NCI-H2029 treated with DMSO at 0.1 percent for 48 hours (cell line): Measurements from ENCODE around the gene NHS.
"Not testable (repeated sequence)": the region's sequence is repeated elsewhere in the genome, so short reads cannot be mapped to it uniquely, and the experiment has no call there.

Experiments used
- DNase-seq: peaks from one replicate; lab custom pipeline; 2025; lab: John Stamatoyannopoulos, UW

Gene NHS

GRCh38 chrX:17405225-17405969 lies 30.4 kb downstream of the NHS start:
- DNase-seq, result no peak

DNA sequence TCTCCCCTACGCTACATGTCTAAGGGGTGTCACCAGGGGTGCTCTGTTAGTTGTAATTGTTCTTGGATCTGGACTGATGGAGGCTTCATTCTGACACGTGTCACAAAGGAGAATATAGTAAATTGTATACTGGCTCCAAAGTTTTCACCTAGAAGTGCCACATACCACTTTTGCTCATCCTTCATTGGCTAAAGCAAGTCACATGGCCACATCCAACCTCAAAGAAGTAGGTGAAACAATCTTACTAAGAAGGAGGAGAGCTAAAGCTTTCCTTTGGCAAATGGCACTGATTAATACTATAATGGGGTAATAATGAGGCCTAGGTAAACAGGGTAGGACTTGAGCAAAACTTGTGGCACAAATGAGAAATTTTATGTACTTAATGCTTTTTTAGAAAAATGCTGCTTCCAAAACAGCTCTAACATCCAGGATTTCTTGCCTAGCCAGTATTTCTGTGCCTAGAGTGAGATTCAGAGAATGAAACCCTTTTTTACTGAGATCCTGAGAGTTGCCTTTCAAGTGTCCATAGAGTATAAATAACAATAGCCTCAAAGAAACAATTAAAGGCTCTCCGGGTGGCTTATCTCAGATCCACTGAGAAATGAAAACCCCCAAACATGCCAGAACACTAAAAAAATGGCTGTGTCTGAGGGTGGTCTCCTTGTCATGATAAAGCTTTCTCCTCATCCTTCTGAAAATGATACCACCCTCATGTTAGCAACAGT lies 34.7 kb downstream of the NHS start:
- DNase-seq, result no peak

DNA sequence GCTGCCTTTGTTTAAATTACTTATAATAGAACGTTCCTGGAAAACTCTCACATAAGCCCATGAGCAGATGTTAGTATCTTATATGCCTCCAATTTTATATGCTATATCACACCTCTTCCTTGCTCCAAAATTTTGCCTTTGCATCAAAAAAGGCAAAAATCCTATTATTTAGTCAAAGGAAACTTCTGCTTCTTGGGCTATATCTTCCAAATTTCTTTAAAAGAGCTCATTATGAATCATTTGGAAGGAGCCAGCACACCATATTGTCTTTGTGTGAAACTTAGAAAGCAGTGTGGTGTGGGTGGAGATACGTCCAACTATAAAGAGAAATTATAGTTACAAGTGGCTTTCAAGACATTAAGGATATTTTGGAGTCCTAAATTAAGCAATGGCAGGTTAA lies 35.7 kb downstream of the NHS start:
- no peak for DNase-seq

- DNase-seq, result no peak
These were observed 36.2 kb downstream of the NHS start for GRCh38 chrX:17411205-17411604.

- no peak for DNase-seq
These were observed 37.7 kb downstream of the NHS start for GRCh38 chrX:17412692-17413091.

GRCh38 chrX:17413228-17413627 lies 38.2 kb downstream of the NHS start:
- DNase-seq, result no peak

GRCh38 chrX:17414027-17414658 lies 39.1 kb downstream of the NHS start:
- DNase-seq, result no peak

GRCh38 chrX:17414839-17415238 lies 39.8 kb downstream of the NHS start:
- no peak for DNase-seq

GRCh38 chrX:17415242-17415810 lies 40.3 kb downstream of the NHS start:
- no peak for DNase-seq

GRCh38 chrX:17417372-17417771 lies 42.4 kb downstream of the NHS start:
- no peak for DNase-seq

GRCh38 chrX:17425136-17425535 lies 50.1 kb downstream of the NHS start:
- DNase-seq, result no peak

DNA sequence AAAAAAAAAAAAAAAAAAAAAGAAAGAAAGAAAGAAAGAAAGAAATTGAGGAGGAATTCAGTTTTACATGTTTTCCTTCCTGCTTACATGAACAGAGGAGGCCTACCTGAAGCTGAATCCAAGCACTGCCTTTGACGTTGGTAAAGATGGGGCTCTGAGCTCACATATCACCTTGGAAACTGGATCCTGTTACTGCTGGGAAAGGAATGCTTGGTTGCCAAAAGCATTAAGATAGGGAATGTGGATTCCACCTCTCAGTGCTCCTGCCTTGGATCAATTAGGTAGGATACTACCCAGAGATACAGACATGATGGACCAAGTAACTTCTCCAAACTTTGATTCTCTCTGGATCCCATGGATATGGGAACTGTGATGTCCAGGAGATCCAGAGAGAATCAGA lies 50.6 kb downstream of the NHS start:
- DNase-seq, result no peak

DNA sequence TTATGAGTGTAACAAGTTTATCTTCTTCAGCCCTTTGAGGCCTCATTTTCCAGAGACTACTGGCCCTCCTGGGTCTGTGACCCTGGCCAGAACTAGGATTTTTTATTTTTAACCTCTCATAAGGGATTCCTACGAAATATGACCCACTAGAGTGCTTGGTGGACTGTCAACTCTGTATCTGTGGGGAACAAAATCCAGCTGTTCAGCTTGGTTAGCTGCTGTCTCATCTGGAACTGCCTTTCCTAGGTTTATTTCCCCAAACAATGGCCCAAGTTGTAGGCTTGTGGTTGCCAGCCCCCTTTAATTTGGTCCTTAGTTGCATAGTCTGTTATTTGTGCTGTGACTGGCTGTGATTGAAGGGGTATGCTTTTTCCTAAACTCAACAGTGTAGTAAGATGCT lies 56.2 kb downstream of the NHS start:
- DNase-seq, result no peak

- DNase-seq, result peak; percentile 50
These were observed 57.2 kb downstream of the NHS start for GRCh38 chrX:17432158-17432557.

DNA sequence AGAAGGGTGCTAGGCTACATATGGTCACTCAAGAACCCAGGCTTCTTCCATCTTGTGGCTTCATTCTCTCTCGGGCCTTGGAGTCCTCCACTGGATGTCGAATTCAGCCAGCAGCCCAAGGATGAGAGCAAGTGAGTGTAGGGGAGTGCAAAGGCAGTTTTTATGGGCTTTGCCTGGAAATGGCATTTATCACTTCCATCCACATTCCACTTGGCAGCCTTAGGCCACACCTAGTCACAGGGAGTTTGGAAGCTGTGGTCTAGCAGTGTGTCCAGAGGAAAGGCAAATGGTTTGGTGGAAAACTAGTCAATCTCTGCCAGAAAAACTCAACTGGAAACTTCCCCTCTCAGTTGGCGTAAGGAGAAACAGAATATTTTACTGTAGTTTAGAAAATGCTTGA lies 59.0 kb downstream of the NHS start:
- DNase-seq, result no peak

DNA sequence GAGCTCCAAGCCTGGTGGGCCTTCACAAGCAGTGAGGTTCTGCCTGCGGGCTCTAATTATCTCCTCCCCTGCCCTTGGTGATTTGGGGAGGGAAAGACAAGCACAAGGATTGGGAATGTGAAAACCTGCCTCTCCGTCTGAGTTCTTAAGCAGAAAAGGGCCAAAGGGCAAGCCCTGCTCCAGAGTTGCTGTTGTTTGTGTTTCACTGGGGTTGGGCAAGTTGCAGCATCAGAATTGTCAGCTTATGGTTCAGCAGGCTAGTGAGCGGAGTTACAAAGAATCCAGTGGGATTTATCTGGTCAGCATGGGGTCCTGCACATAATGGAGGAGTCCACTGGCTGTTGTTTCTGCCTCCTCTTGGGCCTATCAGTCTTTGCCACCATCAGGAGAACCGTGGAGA lies 60.5 kb downstream of the NHS start:
- no peak for DNase-seq

DNA sequence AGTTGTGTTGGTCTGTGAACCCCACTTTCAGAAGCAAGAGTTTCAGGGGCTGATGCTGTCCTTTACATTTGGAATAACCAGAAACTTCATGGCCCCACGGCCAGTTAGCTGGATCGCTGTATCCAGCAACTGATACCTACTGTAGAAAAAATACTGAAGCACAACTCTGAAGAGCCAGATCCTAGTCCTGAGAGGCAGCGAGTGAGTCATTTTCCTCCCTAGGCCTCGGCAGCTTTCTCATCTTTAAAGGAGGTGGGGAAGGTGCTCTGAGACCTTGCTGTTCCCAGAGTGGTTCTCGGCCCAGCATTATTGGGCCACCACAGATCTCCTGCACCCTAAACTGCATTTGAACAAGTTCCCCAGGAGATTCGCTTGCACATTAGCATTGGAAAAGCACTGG lies 63.2 kb downstream of the NHS start:
- DNase-seq, result no peak

- no peak for DNase-seq
These were observed 65.3 kb downstream of the NHS start for GRCh38 chrX:17440258-17440657.

- DNase-seq, result no peak
These were observed 65.8 kb downstream of the NHS start for GRCh38 chrX:17440836-17441235.

GRCh38 chrX:17441965-17442364 lies 67.0 kb downstream of the NHS start:
- DNase-seq, result no peak

DNA sequence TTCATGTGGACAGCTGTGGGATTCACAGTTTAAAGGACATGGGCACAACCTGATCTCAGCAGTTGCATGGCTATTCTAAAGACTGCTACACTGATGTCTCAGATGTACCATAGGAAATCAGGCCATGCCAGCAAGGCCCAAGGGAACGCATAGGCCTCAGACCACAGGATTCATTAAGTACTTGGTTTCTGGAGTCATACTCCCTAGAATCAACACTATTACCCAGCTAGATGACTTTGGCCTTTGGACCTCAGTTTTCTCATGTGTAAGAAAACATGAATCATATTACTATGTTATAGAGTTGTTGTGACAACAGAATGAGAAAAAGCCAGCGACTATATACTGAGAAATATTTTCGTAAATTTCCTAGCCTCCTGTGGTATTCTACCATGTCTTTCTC lies 67.9 kb downstream of the NHS start:
- DNase-seq, result no peak

- DNase-seq, result no peak
These were observed 68.6 kb downstream of the NHS start for GRCh38 chrX:17443556-17443955.

- not testable (repeated sequence) for DNase-seq
These were observed 71.3 kb downstream of the NHS start for GRCh38 chrX:17446269-17446668.
